Measurements from ENCODE around the gene ANP32D.
A peak's percentile ranks its signal among the peaks of the same experiment; 100 is the strongest.
"Not testable (repeated sequence)": the region's sequence is repeated elsewhere in the genome, so short reads cannot be mapped to it uniquely, and the experiment has no call there.

Gene ANP32D

DNA sequence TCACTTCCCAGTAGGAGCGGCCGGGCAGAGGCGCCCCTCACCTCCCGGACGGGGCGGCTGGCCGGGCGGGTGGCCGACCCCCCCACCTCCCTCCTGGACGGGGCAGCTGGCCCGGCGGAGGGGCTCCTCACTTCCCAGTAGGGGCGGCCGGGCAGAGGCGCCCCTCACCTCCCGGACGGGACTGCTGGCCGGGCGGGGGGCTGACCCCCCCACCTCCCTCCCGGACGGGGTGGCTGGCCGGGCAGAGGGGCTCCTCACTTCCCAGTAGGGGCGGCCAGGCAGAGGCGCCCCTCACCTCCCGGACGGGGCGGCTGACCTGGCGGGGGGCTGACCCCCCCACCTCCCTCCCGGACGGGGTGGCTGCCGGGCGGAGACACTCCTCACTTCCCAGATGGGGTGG lies 27.9 kb downstream of the ANP32D start:
- not testable (repeated sequence) for DNase-seq (ENCODE audit: low read depth in 3 of 3)

DNA sequence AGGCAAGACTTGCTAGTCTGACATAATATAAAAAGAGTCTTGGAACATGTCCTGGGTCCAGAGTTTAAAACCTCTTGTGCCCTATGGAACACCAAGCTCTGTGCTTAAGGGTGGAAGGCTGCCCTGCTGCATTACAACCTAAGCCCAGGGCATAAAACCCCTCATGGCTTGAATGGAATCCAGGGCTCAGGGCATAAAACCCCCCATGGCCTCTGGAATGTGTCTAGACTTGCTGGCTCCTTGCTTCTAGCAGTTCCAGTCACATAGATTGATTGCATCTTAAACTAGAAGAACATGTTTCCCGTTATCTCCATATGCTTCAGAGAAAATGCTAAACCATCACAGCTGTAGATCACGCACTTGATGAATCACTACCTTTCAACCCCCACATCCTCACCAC lies 34.5 kb downstream of the ANP32D start:
- DNase-seq (ENCODE audit: low read depth in 3 of 3), result not testable (repeated sequence)

DNA sequence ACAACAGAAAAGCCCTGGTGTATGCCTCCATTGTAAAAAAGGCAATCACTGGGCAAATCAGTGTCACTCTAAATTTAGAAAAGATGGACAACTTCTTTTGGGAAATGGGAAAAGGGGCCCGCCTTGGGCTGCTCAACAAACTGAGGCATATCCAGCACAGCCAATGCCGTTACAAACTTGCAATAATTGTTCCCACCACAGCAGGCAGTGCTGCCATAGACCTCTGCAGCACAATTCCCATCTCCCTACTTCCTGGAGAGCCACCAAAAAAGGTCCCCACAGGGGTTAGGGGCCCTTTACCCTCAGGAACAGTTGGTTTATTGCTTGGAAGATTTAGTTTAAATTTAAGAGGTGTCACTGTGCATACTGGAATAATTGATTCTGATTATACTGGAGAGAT lies 36.6 kb downstream of the ANP32D start:
- no peak for DNase-seq (ENCODE audit: low read depth in 3 of 3)

DNA sequence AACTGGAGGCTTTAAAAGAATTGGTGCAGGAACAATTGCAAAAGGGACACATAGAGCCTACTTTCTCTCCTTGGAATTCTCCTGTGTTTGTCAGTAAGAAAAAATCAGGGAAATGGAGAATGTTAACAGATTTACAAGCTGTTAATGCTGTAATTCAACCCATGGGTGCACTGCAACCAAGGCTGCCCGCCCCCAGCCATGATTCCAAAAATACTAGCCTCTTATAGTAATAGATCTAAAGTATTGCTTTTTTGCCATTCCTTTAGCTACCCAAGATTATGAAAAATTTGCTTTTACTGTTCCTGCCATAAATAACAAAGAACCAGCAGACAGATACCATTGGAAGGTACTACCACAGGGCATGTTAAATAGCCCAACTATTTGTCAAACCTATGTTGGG lies 37.8 kb downstream of the ANP32D start:
- DNase-seq (ENCODE audit: low read depth in 3 of 3), result no peak

DNA sequence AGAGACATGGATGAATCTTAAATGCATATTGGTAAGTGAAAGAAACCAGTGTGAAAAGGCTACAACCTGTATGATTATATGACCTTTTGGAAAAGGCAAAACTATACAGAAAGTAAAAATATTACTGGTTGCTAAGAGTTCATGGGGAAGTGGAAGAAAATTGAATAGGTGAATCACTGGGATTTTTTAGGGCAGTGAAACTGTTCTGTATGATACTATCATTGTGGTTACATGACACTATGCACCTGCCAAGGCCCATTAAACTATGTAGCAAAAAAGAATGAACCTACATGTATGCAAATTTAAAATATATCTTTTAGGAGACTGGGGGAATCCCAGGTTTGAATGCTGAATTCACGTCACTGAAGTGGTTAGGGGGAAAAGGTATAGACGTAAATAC lies 40.5 kb downstream of the ANP32D start:
- peak in 1 of 3 experiments; percentile 1 for DNase-seq (ENCODE audit: low read depth in 3 of 3)

DNA sequence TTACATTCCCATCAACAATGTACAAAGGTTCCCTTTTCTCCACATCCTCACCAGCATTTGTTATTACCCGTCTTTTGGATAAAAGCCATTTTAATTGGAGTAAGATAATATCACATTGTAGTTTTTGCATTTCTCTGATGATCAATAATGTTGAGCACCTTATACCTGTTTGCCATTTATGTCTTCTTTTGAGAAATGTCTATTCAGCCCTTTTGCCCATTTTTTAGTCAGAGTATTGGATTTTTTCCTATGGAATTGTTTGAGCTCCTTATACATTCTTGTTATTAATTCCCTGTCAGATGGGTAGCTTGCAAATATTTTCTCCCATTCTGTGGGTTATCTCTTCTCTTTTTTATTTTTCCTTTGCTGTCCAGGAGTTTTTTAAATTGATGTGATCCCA lies 42.4 kb downstream of the ANP32D start:
- no peak for DNase-seq (ENCODE audit: low read depth in 3 of 3)

DNA sequence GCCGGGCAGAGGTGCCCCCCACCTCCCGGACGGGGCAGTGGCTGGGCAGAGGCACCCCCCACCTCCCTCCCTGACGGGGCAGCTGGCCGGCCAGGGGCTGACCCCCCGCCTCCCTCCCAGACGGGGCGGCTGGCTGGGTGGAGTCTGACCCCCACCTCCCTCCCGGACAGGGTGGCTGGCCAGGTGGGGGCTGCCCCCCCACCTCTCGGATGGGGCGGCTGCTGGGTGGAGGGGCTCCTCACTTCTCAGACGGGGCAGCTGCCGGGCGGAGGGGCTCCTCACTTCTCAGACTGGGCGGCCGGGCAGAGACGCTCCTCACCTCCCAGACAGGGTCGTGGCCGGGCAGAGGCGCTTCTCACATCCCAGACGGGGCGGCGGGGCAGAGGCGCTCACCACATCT lies 48.0 kb downstream of the ANP32D start:
- DNase-seq (ENCODE audit: low read depth in 3 of 3), result not testable (repeated sequence)

Data from stimulated activated CD4-positive, alpha-beta T cell treated with anti-CD3 and anti-CD28 coated beads, TNF-alpha, amount 100 ng/mL, for 24 hours (primary cell).